ENCODE data around the gene PAXX.
"Not testable (repeated sequence)": the region's sequence is repeated elsewhere in the genome, so short reads cannot be mapped to it uniquely, and the experiment has no call there.

Gene PAXX

GRCh38 chr9:137000177-137000930 lies 8.1 kb downstream of the PAXX start:
- peak in 2 of 3 donors; percentile 19 to 30 for DNase-seq (ENCODE audit: low read depth in 2 of 3, low spot score in 1 of 3)

GRCh38 chr9:137001857-137002645 lies 9.8 kb downstream of the PAXX start:
- no peak for DNase-seq (ENCODE audit: low read depth in 2 of 3, low spot score in 1 of 3)

- DNase-seq (ENCODE audit: low read depth in 2 of 3, low spot score in 1 of 3): no peak
Measured at GRCh38 chr9:137002646-137003041, 10.4 kb downstream of the PAXX start.

GRCh38 chr9:137004285-137004684 lies 12.1 kb downstream of the PAXX start:
- DNase-seq (ENCODE audit: low read depth in 2 of 3, low spot score in 1 of 3): not testable (repeated sequence)

- DNase-seq (ENCODE audit: low read depth in 2 of 3, low spot score in 1 of 3): no peak
Measured at GRCh38 chr9:137006116-137007003, 14.1 kb downstream of the PAXX start.

- no peak for DNase-seq (ENCODE audit: low read depth in 2 of 3, low spot score in 1 of 3)
Measured at GRCh38 chr9:137007108-137007815, 15.0 kb downstream of the PAXX start.

GRCh38 chr9:137007816-137008270 lies 15.6 kb downstream of the PAXX start:
- no peak for DNase-seq (ENCODE audit: low read depth in 2 of 3, low spot score in 1 of 3)

- no peak for DNase-seq (ENCODE audit: low read depth in 2 of 3, low spot score in 1 of 3)
Measured at GRCh38 chr9:137008312-137008711, 16.1 kb downstream of the PAXX start.

GRCh38 chr9:137009217-137009616 lies 17.0 kb downstream of the PAXX start:
- DNase-seq (ENCODE audit: low read depth in 2 of 3, low spot score in 1 of 3): no peak

- no peak for DNase-seq (ENCODE audit: low read depth in 2 of 3, low spot score in 1 of 3)
Measured at GRCh38 chr9:137009938-137010732, 17.9 kb downstream of the PAXX start.

- DNase-seq (ENCODE audit: low read depth in 2 of 3, low spot score in 1 of 3): no peak
Measured at GRCh38 chr9:137011156-137011555, 18.9 kb downstream of the PAXX start.

- no peak for DNase-seq (ENCODE audit: low read depth in 2 of 3, low spot score in 1 of 3)
Measured at GRCh38 chr9:137011907-137012675, 19.9 kb downstream of the PAXX start.

- no peak for DNase-seq (ENCODE audit: low read depth in 2 of 3, low spot score in 1 of 3)
Measured at GRCh38 chr9:137012694-137013570, 20.7 kb downstream of the PAXX start.

GRCh38 chr9:137013571-137013940 lies 21.3 kb downstream of the PAXX start:
- no peak for DNase-seq (ENCODE audit: low read depth in 2 of 3, low spot score in 1 of 3)

- DNase-seq (ENCODE audit: low read depth in 2 of 3, low spot score in 1 of 3): no peak
Measured at GRCh38 chr9:137014166-137014565, 21.9 kb downstream of the PAXX start.

- no peak for DNase-seq (ENCODE audit: low read depth in 2 of 3, low spot score in 1 of 3)
Measured at GRCh38 chr9:137014776-137015539, 22.7 kb downstream of the PAXX start.

GRCh38 chr9:137015540-137015930 lies 23.3 kb downstream of the PAXX start:
- no peak for DNase-seq (ENCODE audit: low read depth in 2 of 3, low spot score in 1 of 3)

GRCh38 chr9:137015976-137016375 lies 23.8 kb downstream of the PAXX start:
- DNase-seq (ENCODE audit: low read depth in 2 of 3, low spot score in 1 of 3): no peak
